Esophagus squamous epithelium (tissue), 5 donors: ENCODE results near the gene KLF5. TPM values are rescaled to one million over a fixed set of nuclear protein-coding genes. Genes with fewer than 3 reads are reported as not detected.
A peak's percentile ranks its signal among the peaks of the same experiment; 100 is the strongest.
"Not testable (repeated sequence)": the region's sequence is repeated elsewhere in the genome, so short reads cannot be mapped to it uniquely, and the experiment has no call there.

Experiments used
- DNase-seq: peaks from one replicate; lab custom pipeline; 2025; lab: John Stamatoyannopoulos, UW
- H3K27ac ChIP-seq, 4 donors: fragments of 200-600 bp; sonication (generic); one replicate each; pipeline ENCODE4 v1.5.1; 2016 to 2019; ENCODE audit warnings: mild to moderate bottlenecking in 1 of 4
- H3K27me3 ChIP-seq, 4 donors: fragments of 200-600 bp; sonication (generic); 1 replicate in 3 of 4; 2 replicates in 1 of 4; pipeline versions ENCODE4 v1.5.1 to v1.6.0; 2017 to 2021; ENCODE audit warnings: antibody characterized with exemption in 1 of 4
- H3K36me3 ChIP-seq, 3 donors: fragments of 200-600 bp; sonication (generic); one replicate each; pipeline ENCODE4 v1.5.1; 2016 to 2019
- H3K4me1 ChIP-seq, 3 donors: fragments of 200-600 bp; sonication (generic); one replicate each; pipeline ENCODE4 v1.5.1; 2017 to 2019
- H3K4me3 ChIP-seq, 4 donors: fragments of 200-600 bp; sonication (generic); 1 replicate in 3 of 4; 2 replicates in 1 of 4; pipeline ENCODE4 v1.5.1; 2016 to 2019; ENCODE audit warnings: mild to moderate bottlenecking in 2 of 4, moderate library complexity in 1 of 4
- H3K9me3 ChIP-seq, 3 donors: fragments of 200-600 bp; sonication (generic); one replicate each; pipeline ENCODE4 v1.5.1; 2016 to 2019
- POLR2A ChIP-seq, 4 donors: fragments of 450-650 bp; IDR thresholded peaks; one replicate each; pipeline ENCODE4 v1.6.1; 2017; ENCODE audit warnings: antibody characterized with exemption in 4 of 4, mild to moderate bottlenecking in 4 of 4, moderate library complexity in 3 of 4
- WGBS, 2 donors: methylation state at CpG; one replicate each; pipeline ENCODE4 v1.1.5; 2018; 5-methylcytosine and 5-hydroxymethylcytosine counted together
- intact Hi-C: fragments of 100-400 bp; cut with DNase I; formaldehyde crosslinking; loops from one replicate; pipeline ENCODE4 v1.15.0; 2022
- total RNA-seq, 4 donors: library from RNA; depleted of rRNA; stranded (reverse); fragments of >200 nt; gene quantifications; one replicate each; pipeline ENCODE4 v1.1.0, GENCODE V29; 2016
- TF ChIP-seq, protein P1 (sequence below), 6 experiments: fragments of 450-650 bp in 4 of 6; fragments of 200-600 bp in 2 of 6; sonication (generic) in 2 of 6; IDR thresholded peaks; one replicate each; pipeline ENCODE4 v1.5.1; 2016 to 2019; ENCODE audit warnings: antibody characterized with exemption in 6 of 6, mild to moderate bottlenecking in 4 of 6, moderate library complexity in 4 of 6
- donor health status: DM: yes; HTN: yes; CAD: no.

The KLF5 gene
- total RNA-seq, 4 donors from 2014 or later: 181 to 271 (median 230) TPM

DNA sequence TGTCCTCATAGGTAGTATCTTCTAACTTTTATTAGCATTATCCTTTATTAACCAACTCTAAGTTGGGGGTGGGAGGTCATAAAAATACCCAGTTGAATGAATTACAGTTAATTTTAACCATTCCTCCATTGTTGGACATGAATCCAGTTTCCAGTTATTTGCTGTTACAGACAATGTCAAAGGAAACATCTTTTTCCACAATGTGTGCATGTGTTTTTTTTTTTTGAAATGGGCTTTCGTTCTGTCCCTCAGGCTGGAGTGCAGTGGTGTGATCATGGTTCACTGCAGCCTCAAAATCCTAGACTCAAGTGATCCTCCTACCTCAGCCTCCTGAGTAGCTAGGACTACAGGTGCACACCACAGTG lies 32.0 kb downstream of the KLF5 start:
- Histone ChIP-seq H3K4me3 (no peak overlapping the region), H3K27ac (peak overlapping the region in 3 of 4 donors; percentile 66 to 77 (median 76))
- 22 to 53% methylated on average over 1 of the region's 1 CpG for WGBS, 2 donors

GRCh38 chr13:73092829-73093228 lies 34.0 kb downstream of the KLF5 start:
- no peak for TF ChIP-seq POLR2A (IDR thresholded peaks at IDR 0.05)
- TF ChIP-seq, protein P1, sequence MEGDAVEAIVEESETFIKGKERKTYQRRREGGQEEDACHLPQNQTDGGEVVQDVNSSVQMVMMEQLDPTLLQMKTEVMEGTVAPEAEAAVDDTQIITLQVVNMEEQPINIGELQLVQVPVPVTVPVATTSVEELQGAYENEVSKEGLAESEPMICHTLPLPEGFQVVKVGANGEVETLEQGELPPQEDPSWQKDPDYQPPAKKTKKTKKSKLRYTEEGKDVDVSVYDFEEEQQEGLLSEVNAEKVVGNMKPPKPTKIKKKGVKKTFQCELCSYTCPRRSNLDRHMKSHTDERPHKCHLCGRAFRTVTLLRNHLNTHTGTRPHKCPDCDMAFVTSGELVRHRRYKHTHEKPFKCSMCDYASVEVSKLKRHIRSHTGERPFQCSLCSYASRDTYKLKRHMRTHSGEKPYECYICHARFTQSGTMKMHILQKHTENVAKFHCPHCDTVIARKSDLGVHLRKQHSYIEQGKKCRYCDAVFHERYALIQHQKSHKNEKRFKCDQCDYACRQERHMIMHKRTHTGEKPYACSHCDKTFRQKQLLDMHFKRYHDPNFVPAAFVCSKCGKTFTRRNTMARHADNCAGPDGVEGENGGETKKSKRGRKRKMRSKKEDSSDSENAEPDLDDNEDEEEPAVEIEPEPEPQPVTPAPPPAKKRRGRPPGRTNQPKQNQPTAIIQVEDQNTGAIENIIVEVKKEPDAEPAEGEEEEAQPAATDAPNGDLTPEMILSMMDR (IDR thresholded peaks at IDR 0.05): no peak
- intact Hi-C loops: no loop called here
- no peak for DNase-seq
- Histone ChIP-seq H3K9me3 (peaks cover 0 to 8% (median 7%) of the 10 kb centered on the region in 3 donors), H3K27me3 (no peaks in the 10 kb centered on the region), H3K4me3 (no peak overlapping the region), H3K27ac (no peak overlapping the region), H3K4me1 (peaks cover 0 to 28% (median 7%) of the 10 kb centered on the region in 3 donors), H3K36me3 (no peaks in the 10 kb centered on the region)

More for the DNA sequence above, 32.0 kb downstream of the KLF5 start:
- Histone ChIP-seq H3K9me3 (peaks cover 0 to 8% (median 7%) of the 10 kb centered on the region in 3 donors), H3K36me3 (no peaks in the 10 kb centered on the region), H3K4me1 (peaks cover 0 to 20% (median 7%) of the 10 kb centered on the region in 3 donors), H3K27me3 (no peaks in the 10 kb centered on the region)
- TF ChIP-seq, protein P1 (IDR thresholded peaks at IDR 0.05): no peak
- no peak for TF ChIP-seq POLR2A (IDR thresholded peaks at IDR 0.05)
- intact Hi-C loops: no loop called here
- DNase-seq: no peak

DNA sequence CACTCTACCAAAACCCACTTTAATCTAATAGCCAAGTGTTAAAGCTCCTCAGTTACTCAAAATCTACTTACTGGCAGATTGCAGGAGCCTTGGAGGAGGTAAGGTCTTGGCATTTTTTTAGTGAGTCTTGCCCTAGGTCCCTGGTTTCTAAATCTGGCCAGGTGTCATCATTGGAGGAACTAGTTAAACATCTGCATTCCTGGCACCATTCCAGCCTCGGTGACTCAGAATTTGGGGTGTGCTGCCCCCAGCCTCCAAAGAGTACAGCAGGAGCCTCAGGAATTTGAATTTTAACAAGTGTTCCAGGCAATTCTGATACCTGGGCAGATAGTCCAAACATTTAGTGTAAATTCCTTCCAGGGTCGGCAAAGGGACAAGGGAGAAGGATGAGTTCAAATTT lies 37.4 kb downstream of the KLF5 start:
- peaks cover 0 to 11% (median 0%) of the 10 kb centered on the region in 3 donors for H3K4me1 ChIP-seq
- H3K4me3 ChIP-seq: no peak overlapping the region
- intact Hi-C loops: no loop called here
- no peaks in the 10 kb centered on the region for H3K9me3 ChIP-seq
- no peak for DNase-seq
- H3K27me3 ChIP-seq: no peaks in the 10 kb centered on the region
- no peaks in the 10 kb centered on the region for H3K36me3 ChIP-seq
- no peak overlapping the region for H3K27ac ChIP-seq
- TF ChIP-seq POLR2A (IDR thresholded peaks at IDR 0.05): no peak
- TF ChIP-seq, protein P1 (IDR thresholded peaks at IDR 0.05): no peak
- WGBS, 2 donors: 18 to 36% methylated on average over 2 of the region's 2 CpGs

DNA sequence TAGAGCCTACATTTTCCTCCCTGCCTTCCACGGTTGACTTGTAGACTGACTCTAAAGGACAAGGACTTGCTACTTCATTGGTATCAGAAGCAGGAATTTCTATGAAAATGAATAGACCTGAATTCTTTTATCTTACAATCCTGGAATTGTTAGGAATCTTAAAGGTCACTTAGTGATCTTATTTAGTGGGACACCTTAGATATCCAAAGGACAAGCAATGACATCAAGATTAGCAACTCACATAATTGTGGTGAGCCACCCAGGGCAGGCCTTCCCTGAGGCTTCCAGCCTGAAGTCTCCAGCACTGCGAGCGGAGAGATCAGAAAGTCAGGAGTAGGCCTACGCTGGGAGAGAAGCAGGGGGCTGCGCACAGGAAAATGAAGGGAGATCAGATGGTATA lies 37.8 kb downstream of the KLF5 start:
- 67 to 69% methylated on average over 4 to 5 of the region's 5 CpGs for WGBS, 2 donors
- no peaks in the 10 kb centered on the region for H3K27me3 ChIP-seq
- intact Hi-C loops: no loop called here

DNA sequence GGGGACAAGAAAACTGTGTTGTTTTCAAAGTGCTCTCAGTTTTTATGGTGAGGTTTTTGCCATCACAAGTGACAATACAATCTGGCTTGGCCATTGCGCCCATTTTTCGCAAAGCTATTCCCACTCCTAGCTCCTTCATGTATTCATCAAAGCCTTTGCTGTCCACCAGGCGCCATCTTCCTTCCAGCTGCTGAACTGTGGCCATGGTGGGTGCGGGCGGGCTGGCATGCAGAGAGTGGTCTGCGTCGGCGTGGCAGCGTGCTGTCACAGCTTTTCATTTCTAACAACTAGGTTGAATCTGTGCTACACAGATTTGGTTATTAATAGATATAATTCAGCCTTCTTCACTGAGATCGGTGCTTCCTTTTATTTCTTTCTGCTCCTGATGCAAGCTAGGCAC lies 42.0 kb downstream of the KLF5 start:
- H3K27ac ChIP-seq, H3K4me3 ChIP-seq, DNase-seq, H3K4me1 ChIP-seq, H3K9me3 ChIP-seq, intact Hi-C loops, H3K36me3 ChIP-seq, H3K27me3 ChIP-seq: not testable (repeated sequence)
- 94 to 99% methylated on average over 10 of the region's 10 CpGs for WGBS, 2 donors

More for the DNA sequence above, 37.8 kb downstream of the KLF5 start:
- H3K27ac ChIP-seq: no peak overlapping the region
- no peak overlapping the region for H3K4me3 ChIP-seq
- TF ChIP-seq, protein P1 (IDR thresholded peaks at IDR 0.05): no peak
- TF ChIP-seq POLR2A (IDR thresholded peaks at IDR 0.05): no peak
- peaks cover 0 to 11% (median 0%) of the 10 kb centered on the region in 3 donors for H3K4me1 ChIP-seq
- no peak for DNase-seq
- no peaks in the 10 kb centered on the region for H3K36me3 ChIP-seq
- H3K9me3 ChIP-seq: no peaks in the 10 kb centered on the region
